K562 (cell line): ENCODE results near the gene GABPB1. TPM values are rescaled to one million over a fixed set of nuclear protein-coding genes. Genes with fewer than 3 reads are reported as not detected.

ENCODE experiments used
- CHD1 ChIP-seq: fragments of 200-600 bp; sonication (generic); IDR thresholded peaks from one replicate; pipeline ENCODE4 v1.6.1; 2012; ENCODE audit warnings: mild to moderate bottlenecking, moderate library complexity, low read length, inconsistent platforms
- ERF ChIP-seq: fragments of 450-650 bp; formaldehyde crosslinking; IDR thresholded peaks from 2 replicates; pipeline ENCODE4 v1.4.0; 2020; ENCODE audit warnings: mild to moderate bottlenecking, mixed read lengths
- MTA1 ChIP-seq: fragments of 450-650 bp; IDR thresholded peaks from 2 replicates; pipeline ENCODE4 v1.6.1; 2017; ENCODE audit warnings: borderline replicate concordance
- NR2F6 ChIP-seq: fragments of 450-650 bp; formaldehyde crosslinking; IDR thresholded peaks from 2 replicates; pipeline ENCODE4 v1.4.0; 2020; ENCODE audit warnings: mild to moderate bottlenecking
- PREB ChIP-seq: sonication (generic); formaldehyde crosslinking; IDR thresholded peaks from 2 replicates; pipeline ENCODE4 v1.8.1; 2023; ENCODE audit warnings: mild to moderate bottlenecking, missing genetic modification reagents
- PTTG1 ChIP-seq: fragments of 450-650 bp; IDR thresholded peaks from 2 replicates; pipeline ENCODE4 v1.6.1; 2016; ENCODE audit warnings: low read depth, mild to moderate bottlenecking, missing genetic modification characterization, missing compliant biosample characterization
- SFPQ ChIP-seq: fragments of 200-400 bp; formaldehyde crosslinking; IDR thresholded peaks from 2 replicates; pipeline ENCODE4 v1.6.1; 2017; ENCODE audit warnings: mild to moderate bottlenecking, low read depth, low read length, moderate library complexity
- TCF15 ChIP-seq: fragments of 250-450 bp; sonication (Bioruptor Pico); IDR thresholded peaks from 2 replicates; pipeline ENCODE4 v1.8.0; 2022; ENCODE audit warnings: moderate library complexity, mild to moderate bottlenecking, inconsistent platforms
- TRIM25 ChIP-seq: fragments of 450-650 bp; IDR thresholded peaks from 2 replicates; pipeline ENCODE4 v1.7.0; 2016; ENCODE audit warnings: borderline replicate concordance
- ZBTB7A ChIP-seq: IDR thresholded peaks from 2 replicates; pipeline ENCODE4 v1.6.1; 2011; ENCODE audit warnings: low read depth, mild to moderate bottlenecking, low read length, moderate library complexity, borderline replicate concordance; ENCODE audit not compliant: control insufficient read depth
- ZNF197 ChIP-seq: fragments of 200-800 bp; sonication (Bioruptor generic); IDR thresholded peaks from 2 replicates; pipeline ENCODE4 v1.6.1; 2016; ENCODE audit warnings: low read depth, missing genetic modification characterization, missing compliant biosample characterization
- ZNF280B ChIP-seq: fragments of 250-450 bp; sonication (Bioruptor Pico); IDR thresholded peaks from 2 replicates; pipeline ENCODE4 v1.5.1; 2021; ENCODE audit warnings: mild to moderate bottlenecking
- ZSCAN32 ChIP-seq: fragments of 450-650 bp; formaldehyde crosslinking; IDR thresholded peaks from 2 replicates; pipeline ENCODE4 v1.4.0; 2020; ENCODE audit warnings: mild to moderate bottlenecking, moderate library complexity
- polyA plus RNA-seq, 8 experiments: library from polyadenylated mRNA; depleted of rRNA in 4 of 8; stranded (reverse) in 5 of 8; unstranded in 3 of 8; fragments of >200 nt; fragmentation: Nextera tagmentation in 2 of 8; fragmentation: Illumina TruSeq in 1 of 8; extraction: Ambion mirVana in 2 of 8; extraction: Trizol in 1 of 8; gene quantifications; 2 replicates each; pipeline versions ENCODE4 v1.2.1 to v1.2.3, GENCODE V29; 2011 to 2014; ENCODE audit warnings: inconsistent platforms in 1 of 8, missing spikeins in 1 of 8
- total RNA-seq, 7 experiments: library from RNA; depleted of rRNA in 6 of 7; stranded (reverse); fragments of >200 nt in 6 of 7; fragmentation: Illumina TruSeq in 2 of 7; extraction: Trizol in 2 of 7; gene quantifications; 2 replicates each; pipeline versions ENCODE4 v1.2.1 to v1.2.3, GENCODE V29; 2011 to 2021; ENCODE audit warnings: low replicate concordance in 1 of 7

Gene GABPB1
- total and polyA plus RNA-seq, 9 of the 15 experiments (the other 6 are each of a cell fraction or from before 2014, with no cell fraction given): 11.8 to 42.3 (median 33.2) TPM

GRCh38 chr15:50363612-50364011 is 8.6 kb upstream of the GABPB1 start (continued):
- TF ChIP-seq PREB (no peak), PTTG1 (tag) (no peak), SFPQ (no peak), ZSCAN32 (CRISPR knock-in tag) (no peak), TCF15 (CRISPR knock-in tag) (no peak), NR2F6 (no peak), TRIM25 (no peak), ZNF197 (no peak), ERF (CRISPR knock-in tag) (no peak), ZNF280B (CRISPR knock-in tag) (no peak), ZBTB7A (no peak), MTA1 (no peak), CHD1 (no peak)
